Osteocyte (in vitro differentiated cells): ENCODE data around the gene ZNF532. TPM values are rescaled to one million over a fixed set of nuclear protein-coding genes. Genes with fewer than 3 reads are reported as not detected.
A peak's percentile ranks its signal among the peaks of the same experiment; 100 is the strongest.

Source experiments
- DNase-seq: peaks from one replicate; pipeline ENCODE4 v3.0.0; 2021; ENCODE audit warnings: mixed read lengths; ENCODE audit not compliant: unreplicated experiment; ENCODE audit errors: extremely low spot score
- H3K27ac Mint-ChIP-seq: one replicate; pipeline ENCODE4 v1.8.0; 2021; ENCODE audit warnings: mild to moderate bottlenecking, mixed read lengths; ENCODE audit not compliant: unreplicated experiment
- H3K27me3 Mint-ChIP-seq: one replicate; pipeline ENCODE4 v1.8.0; 2021; ENCODE audit warnings: mixed read lengths; ENCODE audit not compliant: unreplicated experiment
- H3K36me3 Mint-ChIP-seq: one replicate; pipeline ENCODE4 v1.8.0; 2021; ENCODE audit warnings: mixed read lengths; ENCODE audit not compliant: unreplicated experiment
- H3K4me1 Mint-ChIP-seq: one replicate; pipeline ENCODE4 v1.8.0; 2021; ENCODE audit warnings: mixed read lengths; ENCODE audit not compliant: unreplicated experiment
- H3K4me3 Mint-ChIP-seq: one replicate; pipeline ENCODE4 v1.8.0; 2021; ENCODE audit warnings: mild to moderate bottlenecking, moderate library complexity, mixed read lengths; ENCODE audit not compliant: unreplicated experiment
- H3K9me3 Mint-ChIP-seq: one replicate; pipeline ENCODE4 v1.8.0; 2021; ENCODE audit warnings: mixed read lengths; ENCODE audit not compliant: unreplicated experiment
- total RNA-seq: library from RNA; stranded (reverse); gene quantifications from 2 replicates; pipeline ENCODE4 v1.2.1, GENCODE V29; 2021
- TF ChIP-seq, protein P1 (sequence below): fragments of 200-600 bp; sonication (generic); IDR thresholded peaks from 2 replicates; pipeline ENCODE4 v1.5.0; 2021; ENCODE audit warnings: antibody characterized with exemption, mild to moderate bottlenecking, moderate library complexity

The ZNF532 gene
- total RNA-seq, 1 donor from 2014 or later = 92.7 TPM

DNA sequence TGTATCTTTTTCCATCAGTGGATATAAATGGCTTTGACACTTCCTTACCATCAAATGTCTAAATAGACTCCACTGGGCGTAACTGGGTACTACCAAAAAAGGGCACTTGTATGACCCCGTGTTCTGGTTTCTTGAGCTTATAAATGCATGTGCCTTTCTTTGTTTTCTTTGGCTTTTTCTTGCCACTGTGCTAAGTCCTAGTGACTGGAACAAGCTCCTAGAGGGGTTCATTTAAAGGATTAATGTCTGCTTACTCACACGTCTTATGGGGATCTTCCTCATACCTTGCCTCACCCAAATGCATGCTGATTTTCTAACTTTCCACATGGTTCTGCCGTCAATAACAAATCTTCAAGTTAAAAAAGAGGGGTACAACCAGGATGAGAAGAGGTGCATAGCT lies 19.8 kb upstream of the ZNF532 start:
- Mint-ChIP-seq H3K27me3 (no peaks in the 10 kb centered on the region), H3K4me3 (no peak overlapping the region), H3K9me3 (no peaks in the 10 kb centered on the region), H3K27ac (peak overlapping the region; percentile 59), H3K36me3 (no peaks in the 10 kb centered on the region), H3K4me1 (peaks cover 56% of the 10 kb centered on the region)
- DNase-seq = no peak
- TF ChIP-seq, protein P1, sequence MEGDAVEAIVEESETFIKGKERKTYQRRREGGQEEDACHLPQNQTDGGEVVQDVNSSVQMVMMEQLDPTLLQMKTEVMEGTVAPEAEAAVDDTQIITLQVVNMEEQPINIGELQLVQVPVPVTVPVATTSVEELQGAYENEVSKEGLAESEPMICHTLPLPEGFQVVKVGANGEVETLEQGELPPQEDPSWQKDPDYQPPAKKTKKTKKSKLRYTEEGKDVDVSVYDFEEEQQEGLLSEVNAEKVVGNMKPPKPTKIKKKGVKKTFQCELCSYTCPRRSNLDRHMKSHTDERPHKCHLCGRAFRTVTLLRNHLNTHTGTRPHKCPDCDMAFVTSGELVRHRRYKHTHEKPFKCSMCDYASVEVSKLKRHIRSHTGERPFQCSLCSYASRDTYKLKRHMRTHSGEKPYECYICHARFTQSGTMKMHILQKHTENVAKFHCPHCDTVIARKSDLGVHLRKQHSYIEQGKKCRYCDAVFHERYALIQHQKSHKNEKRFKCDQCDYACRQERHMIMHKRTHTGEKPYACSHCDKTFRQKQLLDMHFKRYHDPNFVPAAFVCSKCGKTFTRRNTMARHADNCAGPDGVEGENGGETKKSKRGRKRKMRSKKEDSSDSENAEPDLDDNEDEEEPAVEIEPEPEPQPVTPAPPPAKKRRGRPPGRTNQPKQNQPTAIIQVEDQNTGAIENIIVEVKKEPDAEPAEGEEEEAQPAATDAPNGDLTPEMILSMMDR = no peak

DNA sequence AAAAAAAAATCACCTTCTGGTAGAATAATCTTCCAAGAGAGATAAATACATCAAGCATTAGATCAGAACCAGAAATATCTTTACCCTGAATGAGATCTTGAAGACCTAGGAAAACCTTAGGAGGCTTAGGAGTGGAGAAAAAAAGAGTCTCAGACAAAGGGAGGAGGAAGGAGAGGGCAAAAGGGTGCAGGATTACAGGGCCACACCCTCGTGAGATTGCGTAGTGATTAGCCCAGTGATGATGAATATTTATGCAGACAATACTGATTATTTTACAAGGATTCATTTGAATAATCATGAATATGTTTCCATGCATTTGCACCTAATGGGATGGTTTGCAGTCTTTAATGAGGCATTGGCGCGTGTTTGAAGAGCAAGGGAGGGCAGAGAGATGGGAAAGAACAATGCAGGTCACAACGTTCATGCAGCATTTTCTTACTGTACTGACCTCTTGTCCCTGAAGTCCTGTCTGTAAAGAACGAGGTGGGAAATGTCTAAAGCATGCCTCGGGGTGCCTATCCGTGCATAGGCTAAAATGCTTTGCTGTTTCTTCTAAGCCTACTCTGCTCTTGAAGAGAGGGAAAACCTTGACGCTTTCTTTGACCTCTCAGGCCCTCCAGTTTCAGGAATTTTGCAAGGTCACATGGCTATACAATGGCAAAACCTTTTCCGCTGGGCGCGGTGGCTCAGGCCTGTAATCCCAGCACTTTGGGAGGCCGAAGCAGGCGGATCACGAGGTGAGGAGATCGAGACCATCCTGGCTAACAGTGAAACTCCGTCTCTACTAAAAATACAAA lies 18.6 kb upstream of the ZNF532 start:
- no peaks in the 10 kb centered on the region for H3K9me3 Mint-ChIP-seq
- H3K27me3 Mint-ChIP-seq = no peaks in the 10 kb centered on the region
- TF ChIP-seq, protein P1 = no peak
- no peak for DNase-seq
- H3K4me1 Mint-ChIP-seq = peaks cover 64% of the 10 kb centered on the region
- H3K27ac Mint-ChIP-seq = no peak overlapping the region
- H3K36me3 Mint-ChIP-seq = no peaks in the 10 kb centered on the region
- H3K4me3 Mint-ChIP-seq = no peak overlapping the region

DNA sequence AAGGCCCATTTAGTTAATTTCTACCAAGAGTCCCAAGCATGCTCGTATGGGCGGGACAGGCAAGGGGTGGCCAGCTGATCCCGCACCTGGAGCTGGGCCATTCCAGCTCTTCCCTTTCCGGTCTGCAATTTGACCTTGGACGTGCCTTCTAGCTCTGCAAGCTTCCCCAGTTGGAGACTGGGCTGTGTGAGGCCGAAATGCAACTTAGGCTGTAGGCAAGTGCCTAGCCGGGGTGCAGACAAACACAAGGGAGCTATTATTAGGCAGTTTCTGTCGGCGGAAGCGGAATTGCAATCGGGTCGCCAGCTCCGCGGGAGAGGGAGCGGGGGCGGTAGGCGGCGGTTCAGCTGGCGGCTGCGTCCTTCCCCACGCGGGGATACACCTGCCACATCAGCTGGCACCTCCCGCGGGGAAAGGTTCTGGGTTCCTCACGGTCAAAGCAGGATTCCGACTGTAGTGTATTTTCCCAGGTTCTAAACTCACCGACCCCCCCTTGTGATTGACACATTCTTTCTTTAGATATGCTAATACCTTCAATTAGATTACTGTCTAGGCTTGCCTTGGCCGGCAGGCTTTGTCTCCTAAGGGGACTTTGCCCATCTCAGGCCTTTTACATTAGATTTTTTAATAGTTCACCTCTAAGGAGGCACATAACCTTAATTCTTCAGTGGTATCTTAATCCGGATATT lies 17.1 kb upstream of the ZNF532 start:
- peak overlapping the region; percentile 64 for H3K27ac Mint-ChIP-seq
- no peak overlapping the region for H3K4me3 Mint-ChIP-seq
- no peaks in the 10 kb centered on the region for H3K27me3 Mint-ChIP-seq
- DNase-seq = no peak
- H3K36me3 Mint-ChIP-seq = no peaks in the 10 kb centered on the region
- TF ChIP-seq, protein P1 = no peak
- H3K4me1 Mint-ChIP-seq = peaks cover 74% of the 10 kb centered on the region
- no peaks in the 10 kb centered on the region for H3K9me3 Mint-ChIP-seq

DNA sequence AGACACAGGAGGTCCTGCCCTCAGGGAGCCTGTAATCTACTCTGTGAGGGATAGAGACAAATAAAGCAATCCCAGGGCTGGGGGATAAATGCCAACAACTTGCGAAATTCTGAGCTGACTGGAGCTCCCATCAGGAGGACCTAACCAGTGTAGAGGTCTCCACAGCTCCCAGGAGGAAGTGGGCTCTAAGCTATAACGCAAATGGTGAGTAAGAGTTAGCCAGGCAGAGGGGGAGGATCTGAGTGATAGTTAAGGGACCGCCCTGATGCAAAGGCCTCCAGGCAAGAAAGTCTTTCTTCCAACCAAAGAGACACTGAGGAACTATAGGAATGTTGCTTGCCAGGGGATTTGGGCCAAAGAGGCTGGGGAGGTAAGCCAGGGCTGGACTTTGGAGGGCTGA lies 16.0 kb upstream of the ZNF532 start:
- H3K27me3 Mint-ChIP-seq = no peaks in the 10 kb centered on the region
- H3K4me3 Mint-ChIP-seq = no peak overlapping the region
- H3K4me1 Mint-ChIP-seq = peaks cover 68% of the 10 kb centered on the region
- H3K27ac Mint-ChIP-seq = no peak overlapping the region
- TF ChIP-seq, protein P1 = no peak
- DNase-seq = no peak
- no peaks in the 10 kb centered on the region for H3K9me3 Mint-ChIP-seq
- H3K36me3 Mint-ChIP-seq = no peaks in the 10 kb centered on the region

DNA sequence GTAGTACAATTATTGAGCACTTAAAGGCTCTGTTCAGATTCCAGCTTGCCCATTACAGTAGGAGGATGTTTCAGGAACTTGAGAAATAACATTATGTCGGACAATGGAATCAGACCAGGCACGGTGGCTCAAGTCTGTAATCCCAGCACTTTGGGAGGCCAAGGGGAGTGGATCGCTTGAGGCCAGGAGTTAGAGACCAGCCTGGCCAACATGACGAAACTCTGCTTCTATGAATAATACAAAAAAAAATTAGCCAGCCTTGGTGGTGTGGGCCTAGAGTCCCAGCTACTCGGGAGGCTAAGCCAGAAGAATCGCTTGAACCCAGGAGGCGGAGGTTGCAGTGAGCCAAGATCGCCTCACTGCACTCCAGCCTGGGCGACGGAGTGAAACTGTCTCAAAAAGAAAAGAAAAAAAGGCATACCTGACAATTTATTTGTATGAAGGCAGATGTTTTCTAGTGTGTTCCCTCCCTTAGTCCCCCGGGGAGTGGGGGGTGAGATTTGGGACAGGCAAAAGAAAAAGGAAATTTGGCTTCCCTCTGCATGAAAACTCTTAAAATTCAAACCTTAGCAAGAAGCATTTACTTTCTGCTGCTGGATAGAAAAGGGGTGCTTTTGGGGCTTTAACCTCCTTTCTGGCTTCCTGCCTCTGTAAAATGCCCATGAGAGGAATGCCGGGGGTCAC lies 13.7 kb upstream of the ZNF532 start:
- Mint-ChIP-seq H3K27ac (peak overlapping the region; percentile 15), H3K27me3 (no peaks in the 10 kb centered on the region), H3K36me3 (no peaks in the 10 kb centered on the region), H3K9me3 (no peaks in the 10 kb centered on the region), H3K4me1 (peaks cover 47% of the 10 kb centered on the region), H3K4me3 (no peak overlapping the region)
- DNase-seq = no peak
- TF ChIP-seq, protein P1 = no peak
